ENCODE results near the gene GRHPR.
"Not testable (repeated sequence)": the region's sequence is repeated elsewhere in the genome, so short reads cannot be mapped to it uniquely, and the experiment has no call there.

The GRHPR gene

DNA sequence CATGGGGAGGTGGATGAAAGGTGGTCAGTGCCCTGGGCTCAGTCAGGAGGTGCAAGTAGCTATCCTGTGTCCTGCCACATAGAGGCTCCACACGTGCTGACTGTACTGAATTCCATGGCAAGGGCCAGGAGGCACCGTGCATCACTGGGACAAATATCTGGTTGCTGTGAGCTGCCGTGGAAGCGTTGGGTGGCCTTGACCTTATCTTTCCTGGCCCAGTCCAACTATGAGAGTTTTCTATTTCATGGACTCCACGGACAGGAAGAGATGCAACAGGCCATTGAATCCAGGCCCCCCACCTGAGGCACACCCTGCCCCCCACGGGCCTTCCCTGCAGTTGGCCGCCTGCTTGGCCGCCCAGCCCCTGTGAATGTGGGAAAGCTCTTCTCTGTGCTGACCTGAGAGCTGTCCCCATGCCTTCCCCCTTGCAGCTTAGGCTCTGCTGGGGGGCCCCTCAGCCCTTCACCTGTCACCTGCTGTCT lies 1.7 kb downstream of the GRHPR start:
- no peak for DNase-seq

DNA sequence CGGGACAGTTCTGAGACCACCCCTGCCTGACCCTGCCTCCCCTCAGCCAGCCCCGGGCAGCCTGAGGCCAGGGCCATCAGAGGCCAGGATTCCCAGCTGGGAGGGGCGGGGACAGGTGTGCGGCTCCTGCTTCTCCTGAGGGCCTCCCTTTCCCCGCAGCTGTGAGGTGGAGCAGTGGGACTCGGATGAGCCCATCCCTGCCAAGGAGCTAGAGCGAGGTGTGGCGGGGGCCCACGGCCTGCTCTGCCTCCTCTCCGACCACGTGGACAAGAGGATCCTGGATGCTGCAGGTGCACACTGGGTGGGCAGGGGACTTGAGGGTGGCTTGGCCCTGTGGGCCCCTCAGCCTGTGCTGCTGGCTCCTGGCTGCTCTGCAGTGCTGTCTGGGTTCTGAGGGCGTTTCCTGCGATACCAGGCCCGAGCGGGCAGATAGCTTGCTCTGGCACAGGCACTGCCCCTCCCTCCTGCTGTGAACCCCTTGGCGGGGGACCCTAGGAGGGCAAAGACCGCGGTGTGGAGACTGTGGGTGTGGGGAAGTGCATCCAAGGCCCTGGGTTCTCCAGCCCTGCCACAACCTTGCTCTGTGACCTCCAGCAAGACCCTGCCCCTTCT lies 2.3 kb downstream of the GRHPR start:
- DNase-seq, result no peak

DNA sequence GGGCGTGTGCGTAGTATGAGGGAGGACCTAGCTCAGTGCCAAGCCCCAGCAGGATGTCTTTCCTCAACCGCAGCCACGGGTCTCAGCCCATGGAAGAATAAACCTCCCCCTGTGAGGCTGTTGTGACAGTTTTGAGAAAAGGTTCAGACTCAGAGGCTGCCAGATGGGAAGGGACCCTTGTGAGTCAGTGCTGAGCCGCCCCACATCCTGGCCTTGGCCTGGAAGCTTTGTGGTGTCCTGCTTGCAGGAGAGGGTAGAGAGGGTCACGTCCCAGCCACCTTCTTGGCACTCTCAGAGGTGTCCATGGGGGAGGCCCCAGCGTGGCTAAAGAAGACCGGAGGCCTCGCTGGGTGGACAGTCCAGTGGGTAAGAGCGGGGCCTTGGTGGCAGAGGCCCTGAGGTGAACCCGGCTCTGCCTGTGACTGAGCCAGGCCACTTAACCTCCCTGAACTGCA lies 2.8 kb downstream of the GRHPR start:
- no peak for DNase-seq

DNA sequence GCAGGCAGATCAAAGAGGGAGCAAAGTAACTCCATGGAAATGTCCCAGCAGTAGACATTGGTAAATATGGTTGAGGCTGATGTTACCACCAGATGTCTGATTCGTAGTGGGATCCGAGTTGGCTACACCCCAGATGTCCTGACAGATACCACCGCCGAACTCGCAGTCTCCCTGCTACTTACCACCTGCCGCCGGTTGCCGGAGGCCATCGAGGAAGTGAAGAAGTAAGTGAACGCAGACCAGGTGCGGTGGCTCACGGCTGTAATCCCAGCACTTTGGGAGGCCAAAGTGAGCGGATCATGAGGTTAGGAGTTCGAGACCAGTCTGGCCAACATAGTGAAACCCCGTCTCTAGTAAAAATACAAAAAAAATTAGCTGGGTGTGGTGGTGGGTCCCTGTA lies 3.9 kb downstream of the GRHPR start:
- DNase-seq, result not testable (repeated sequence)

DNA sequence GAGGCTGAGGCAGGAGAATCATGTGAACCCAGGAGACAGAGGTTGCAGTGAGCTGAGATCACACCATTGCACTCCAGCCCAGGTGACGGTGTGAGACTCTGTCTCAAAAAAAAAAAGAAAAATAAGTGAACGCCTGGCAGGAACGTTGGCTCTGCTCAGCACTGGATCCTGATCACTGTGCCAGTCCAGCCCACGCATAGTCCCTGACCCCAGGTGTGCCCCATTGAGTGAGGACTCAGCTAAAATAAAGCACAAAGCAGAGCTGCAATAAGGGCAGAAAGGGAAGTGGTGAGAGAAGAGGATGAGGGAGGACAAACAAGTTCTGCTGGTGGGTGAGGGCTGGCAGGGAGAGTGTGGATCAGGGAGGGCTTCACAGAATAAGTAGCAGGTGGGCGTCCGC lies 4.3 kb downstream of the GRHPR start:
- DNase-seq, result no peak

DNA sequence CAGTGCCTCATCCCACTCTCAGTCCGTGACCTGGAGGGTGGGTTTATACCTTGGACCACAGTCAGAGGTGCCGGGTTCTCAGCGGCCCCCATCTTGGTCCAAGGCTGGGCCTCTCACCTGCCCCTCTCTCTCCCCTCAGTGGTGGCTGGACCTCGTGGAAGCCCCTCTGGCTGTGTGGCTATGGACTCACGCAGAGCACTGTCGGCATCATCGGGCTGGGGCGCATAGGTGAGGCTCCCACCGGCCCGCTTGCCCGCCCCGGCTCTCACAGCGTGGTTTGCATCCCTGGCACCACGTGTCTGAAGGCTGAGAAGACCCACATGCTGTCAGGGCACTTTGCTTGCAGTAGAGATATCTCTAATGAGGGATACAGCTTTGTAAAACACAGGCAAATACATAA lies 5.8 kb downstream of the GRHPR start:
- DNase-seq, result no peak

DNA sequence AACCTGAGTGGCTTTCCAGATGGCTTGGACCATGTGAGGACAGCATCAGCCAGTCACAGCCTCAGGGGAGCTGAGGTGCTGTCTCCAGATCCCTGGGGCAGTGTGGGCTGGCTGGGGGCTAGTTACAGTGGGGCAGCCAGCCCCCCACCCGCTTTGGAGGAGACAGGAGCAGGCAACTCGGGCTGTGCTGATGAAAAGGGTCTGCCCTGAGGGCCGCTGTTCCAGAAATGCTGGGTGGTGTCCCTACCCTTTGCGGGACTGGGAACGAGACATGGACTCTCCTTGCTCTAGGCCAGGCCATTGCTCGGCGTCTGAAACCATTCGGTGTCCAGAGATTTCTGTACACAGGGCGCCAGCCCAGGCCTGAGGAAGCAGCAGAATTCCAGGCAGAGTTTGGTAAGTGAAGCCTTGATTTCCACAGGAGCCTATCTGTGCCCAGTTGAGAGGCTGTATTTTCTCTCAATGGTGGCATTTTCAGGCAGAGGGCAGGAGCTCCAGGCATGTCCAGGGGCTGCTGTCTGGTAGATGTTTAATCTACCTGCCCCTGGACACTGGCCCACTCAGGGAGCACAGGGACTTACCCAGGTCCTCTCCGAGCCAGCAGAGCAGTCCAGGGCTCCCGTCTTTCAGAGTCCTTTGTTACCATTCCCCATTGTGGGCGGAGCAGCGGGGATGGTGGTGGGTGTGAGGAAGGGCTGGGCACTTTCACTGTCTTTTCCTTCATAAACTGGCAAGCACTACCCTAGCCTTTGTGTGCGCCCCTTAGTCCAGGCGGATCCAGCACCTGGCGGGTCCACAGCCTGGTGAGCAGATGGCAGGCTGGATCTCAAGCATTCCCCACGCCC lies 7.2 kb downstream of the GRHPR start:
- DNase-seq, result no peak

DNA sequence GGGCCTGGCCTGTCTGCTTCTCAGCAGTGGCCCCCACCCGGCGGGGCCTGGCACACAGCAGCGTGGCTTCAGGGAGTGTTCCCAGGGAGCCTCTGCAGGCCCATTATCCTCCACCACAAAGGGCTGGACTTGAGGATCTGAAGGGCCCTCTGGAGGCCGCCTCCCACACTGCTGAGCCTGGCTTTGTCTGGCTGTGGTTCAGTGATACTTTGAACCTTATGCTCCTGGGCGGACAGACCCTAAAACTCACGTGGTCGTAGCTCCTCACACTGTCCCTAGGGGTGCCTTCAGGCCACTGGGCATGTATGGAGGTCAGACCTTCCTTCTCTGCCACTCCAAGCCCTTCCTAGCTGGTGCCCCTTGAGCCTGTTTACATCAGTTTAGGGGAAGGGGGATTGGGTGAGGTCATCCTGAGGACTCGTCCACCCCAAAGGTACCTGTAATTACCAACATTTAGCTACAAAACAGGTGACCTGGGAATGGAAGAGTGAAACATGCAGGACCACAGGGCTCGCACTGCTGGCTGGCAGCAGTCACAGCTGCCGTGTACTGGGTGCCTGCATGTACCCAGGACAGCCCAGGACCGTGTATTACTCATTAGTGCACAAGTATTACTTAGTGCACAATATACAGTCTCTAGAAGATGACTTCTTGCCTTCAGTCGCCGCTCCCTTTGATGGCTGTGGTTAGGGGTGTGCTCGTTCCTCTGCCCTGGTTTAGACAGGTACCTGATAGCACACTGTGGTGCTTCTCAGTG lies 8.5 kb downstream of the GRHPR start:
- DNase-seq, result no peak

DNA sequence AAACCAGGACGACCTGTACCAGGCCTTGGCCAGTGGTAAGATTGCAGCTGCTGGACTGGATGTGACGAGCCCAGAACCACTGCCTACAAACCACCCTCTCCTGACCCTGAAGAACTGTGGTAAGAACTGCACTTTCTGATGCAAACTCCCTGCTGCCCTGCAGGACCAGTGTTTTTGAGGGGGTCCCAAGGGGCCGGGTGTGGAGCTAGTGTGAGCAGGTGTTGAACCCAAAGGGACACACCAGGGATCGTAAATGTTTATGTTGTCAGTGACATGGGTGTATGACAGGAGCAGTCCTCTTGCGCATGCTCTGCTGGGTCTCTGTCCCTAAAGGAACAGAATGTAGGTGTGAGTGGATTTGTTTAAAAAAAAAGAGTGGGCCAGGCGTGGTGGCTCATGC lies 9.5 kb downstream of the GRHPR start:
- DNase-seq, result no peak

DNA sequence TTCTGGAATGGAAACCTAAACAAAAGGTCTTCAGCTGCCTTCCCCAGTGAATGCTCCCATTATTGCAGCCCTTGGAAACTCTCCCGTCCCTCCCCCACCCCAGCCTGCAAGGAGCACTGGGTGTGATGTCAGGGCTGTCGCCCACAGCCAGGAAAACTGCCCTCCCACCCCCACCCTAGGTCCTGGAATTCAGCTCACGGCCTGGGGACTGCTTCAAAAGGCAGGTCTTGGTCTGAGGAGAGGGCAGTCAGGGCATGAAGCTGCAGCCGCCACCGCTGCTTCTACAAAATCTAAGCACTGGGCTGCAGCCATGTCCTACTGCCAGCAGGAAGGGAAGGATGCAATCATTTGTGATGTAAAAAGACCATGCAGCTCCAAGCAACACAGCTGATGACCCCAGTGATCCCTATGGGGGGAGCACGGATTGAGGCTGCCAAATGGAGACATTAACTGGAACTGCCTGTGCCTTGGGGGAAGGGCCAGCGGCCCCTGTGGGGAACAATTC lies 11.4 kb downstream of the GRHPR start:
- no peak for DNase-seq

DNA sequence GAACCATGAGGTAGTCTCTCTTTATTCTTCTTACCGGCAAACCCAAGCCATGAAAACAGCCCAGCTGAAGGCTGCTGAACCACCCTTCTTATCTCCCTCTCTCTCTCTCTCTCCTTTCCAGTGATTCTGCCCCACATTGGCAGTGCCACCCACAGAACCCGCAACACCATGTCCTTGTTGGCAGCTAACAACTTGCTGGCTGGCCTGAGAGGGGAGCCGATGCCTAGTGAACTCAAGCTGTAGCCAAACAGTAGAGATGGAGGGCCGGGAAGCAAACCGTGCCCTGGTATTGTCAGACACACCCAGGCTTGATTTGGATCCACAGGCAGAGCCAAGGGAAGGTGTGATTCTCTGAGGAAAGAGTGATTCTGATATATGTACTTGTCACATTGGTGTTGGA lies 14.0 kb downstream of the GRHPR start:
- DNase-seq, result no peak

DNA sequence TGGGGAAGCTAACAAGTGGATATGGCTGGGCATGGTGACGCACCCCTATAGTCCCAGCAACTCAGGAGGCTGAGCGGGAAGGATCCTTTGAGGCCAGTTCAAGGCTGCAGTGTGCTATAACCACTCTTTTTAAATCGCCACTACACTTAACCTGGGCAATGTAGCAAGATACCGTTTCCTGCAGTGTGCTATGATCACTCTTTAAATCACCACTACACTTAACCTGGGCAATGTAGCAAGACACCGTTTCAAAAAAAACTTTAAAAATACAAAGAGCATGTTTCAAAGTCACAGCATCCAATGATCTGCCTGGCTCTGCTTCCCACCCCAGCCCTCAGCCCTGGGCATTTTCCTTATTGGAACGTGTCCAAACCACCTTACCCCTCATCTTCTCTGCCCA lies 14.5 kb downstream of the GRHPR start:
- DNase-seq, result no peak

DNA sequence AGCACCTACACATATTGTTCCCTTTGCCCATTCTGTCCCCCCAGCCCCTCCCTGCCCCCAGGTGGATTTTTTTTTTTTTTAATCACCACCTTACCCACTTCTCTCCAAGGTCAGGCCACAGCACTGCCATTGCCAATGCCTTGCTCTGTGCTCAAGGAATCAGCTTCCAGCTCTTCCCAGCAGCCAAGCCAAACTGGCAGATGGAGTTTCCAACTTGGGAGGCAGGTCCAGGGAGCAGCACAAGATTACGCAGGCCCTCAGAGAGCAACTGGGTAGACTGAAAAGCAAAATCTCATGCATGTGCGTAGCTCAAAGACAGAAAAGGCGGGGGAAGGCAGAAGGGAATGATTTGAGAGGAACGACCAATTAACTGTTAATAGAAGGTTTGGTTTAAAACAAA lies 15.1 kb downstream of the GRHPR start:
- DNase-seq, result no peak

DNA sequence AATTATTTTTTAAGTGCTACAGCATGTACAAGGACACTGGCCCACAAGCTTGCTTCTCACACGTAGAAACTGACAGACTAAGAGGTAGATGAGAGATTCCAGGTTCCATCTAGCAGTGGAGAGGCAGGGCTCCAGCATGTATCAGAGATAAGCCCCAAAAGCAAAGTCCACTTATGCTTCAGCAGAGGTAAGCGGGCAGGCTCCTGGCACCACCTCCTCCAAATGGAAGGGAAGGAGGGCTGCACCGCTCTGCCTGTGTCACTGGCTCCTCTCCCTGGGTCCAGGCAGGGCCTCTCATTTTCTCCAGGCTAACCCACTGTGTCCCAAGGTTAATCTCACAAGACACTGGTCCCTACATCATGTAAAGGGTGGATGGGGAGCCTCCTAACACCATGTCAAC lies 15.9 kb downstream of the GRHPR start:
- no peak for DNase-seq

DNA sequence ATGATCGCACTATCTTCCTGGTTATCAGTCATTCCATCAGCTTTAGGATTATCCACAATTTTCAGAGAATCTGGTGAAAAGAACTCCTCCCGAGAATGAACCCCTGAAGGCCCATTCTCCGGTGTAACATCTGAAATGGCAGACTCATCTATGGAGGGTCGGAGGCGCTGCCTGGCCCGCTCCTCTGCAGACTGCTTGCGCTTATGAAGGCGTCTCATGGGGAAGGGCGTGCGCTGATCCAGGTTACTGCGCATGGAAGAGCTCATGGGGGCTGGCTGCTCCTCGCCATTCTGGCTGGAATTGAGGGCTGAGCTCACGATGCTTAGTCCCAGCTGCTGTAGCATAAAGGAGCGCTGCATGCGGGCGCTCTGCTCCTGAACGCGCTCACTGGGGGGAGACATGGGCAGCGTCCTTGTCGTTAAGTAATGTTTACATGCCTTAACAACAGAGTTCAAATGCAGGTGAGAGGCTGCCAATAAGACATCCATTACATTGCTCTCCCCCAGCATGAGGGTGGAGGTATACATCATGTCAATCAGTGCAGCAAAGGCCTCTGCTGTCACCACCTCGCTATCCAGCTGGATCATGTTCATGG lies 19.4 kb downstream of the GRHPR start:
- DNase-seq, result no peak

DNA sequence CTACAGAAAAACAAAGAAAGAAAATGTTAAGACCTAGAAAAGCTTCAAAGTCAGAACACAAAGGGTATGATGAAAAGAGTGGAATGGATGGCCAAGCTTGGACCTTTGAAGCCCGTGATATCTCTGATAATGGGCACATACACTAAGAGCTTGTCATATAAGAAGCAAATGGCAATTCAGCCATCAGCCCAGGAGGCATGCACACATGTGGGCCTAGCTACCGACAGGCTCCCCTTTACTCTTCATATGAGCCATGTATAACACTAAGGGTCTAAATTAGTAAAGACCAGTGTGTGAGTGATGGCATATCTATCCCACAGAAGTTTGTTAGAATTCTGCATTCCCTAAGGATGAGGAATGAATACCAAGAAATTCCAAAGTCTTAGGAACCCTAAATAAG lies 20.1 kb downstream of the GRHPR start:
- no peak for DNase-seq

DNA sequence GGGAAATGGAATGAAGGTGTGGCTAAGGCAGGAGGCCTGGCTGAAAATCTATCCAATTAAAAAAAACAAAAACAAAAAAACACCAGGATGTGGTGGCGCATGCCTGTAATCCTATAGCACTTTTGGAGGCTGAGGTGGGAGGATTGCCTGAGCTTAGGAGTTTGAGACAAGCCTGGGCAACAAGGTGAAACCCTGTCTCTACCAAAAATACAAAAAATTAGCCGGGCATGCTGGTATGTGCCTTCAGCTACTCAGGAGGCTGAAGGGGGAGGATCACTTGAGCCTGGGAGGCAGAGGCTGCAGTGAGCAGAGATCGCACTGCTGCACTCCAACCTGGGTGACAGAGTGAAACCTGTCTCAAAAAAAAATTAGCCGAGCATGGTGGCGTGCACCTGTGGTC lies 21.1 kb downstream of the GRHPR start:
- DNase-seq, result no peak

DNA sequence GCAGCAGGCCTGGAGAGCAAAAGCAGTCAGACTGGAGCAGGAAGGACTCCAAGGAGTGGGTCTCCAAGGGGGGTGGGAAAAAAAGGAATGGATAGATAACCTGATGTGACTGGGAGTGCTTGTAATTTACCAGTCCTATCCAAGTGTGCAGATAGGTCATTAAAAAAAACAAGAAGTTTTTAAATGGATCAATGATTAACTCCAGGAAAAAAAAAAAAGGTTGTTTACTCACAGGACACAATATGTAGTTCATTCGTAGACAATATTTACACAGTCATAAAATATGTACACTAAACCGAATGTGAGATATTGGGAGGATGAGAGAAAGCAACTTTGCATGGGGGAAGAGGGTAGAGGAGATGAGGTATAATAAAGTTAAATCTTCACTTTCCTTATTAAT lies 22.4 kb downstream of the GRHPR start:
- no peak for DNase-seq

DNA sequence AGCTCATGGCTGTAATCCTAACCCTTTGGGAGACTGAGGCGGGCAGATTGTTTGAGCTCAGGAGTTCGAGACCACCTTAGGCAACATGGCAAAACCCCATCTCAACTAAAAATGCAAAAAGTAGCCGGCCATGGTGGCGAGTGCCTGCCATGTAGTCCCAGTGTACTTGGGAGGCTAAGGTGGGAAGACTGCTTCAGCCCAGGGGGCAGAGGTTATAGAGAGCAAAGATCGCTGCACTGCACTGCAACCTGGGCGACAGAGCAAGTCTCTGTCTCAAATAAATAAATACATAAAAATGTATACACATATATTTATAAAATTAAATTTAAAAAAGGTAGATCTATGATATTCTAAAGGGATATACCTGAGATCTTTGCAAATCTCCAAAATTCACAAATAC lies 23.3 kb downstream of the GRHPR start:
- no peak for DNase-seq

DNA sequence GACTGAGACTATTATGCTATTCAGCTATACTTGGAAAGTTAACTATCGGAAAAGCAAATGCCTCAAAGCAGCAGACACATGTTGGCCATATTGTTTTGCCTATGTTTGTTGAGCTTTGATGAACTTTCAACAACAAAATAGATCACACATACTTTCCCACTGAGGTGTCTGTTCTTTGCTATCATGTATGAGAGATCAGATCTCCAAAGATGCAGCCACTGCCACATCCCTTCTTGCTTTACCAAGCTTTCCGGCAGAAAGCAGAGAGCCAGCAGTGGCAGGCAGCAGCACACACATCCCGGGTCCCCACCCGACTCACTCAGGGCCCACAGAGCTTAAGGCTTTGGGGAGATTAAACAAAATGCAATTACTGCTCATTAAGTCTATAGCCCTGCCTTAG lies 23.9 kb downstream of the GRHPR start:
- no peak for DNase-seq

DNA sequence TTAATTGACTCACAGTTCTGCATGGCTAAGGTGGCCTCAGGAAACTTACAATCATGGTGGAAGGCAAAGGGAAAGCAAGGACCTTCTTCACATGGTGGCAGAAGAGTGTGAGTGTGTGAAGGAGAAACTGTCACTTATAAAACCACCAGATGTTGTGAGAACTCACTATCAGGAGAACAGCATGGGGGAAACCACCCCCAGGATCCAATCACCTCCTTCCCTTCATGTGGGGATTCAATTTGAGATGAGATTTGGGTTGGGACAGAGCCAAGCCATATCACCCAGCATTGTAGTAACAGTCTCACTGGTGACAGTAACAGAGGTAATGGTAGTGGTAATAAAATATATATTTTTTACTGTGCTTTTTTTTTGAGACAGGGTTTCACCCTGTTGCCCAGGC lies 24.6 kb downstream of the GRHPR start:
- no peak for DNase-seq

DNA sequence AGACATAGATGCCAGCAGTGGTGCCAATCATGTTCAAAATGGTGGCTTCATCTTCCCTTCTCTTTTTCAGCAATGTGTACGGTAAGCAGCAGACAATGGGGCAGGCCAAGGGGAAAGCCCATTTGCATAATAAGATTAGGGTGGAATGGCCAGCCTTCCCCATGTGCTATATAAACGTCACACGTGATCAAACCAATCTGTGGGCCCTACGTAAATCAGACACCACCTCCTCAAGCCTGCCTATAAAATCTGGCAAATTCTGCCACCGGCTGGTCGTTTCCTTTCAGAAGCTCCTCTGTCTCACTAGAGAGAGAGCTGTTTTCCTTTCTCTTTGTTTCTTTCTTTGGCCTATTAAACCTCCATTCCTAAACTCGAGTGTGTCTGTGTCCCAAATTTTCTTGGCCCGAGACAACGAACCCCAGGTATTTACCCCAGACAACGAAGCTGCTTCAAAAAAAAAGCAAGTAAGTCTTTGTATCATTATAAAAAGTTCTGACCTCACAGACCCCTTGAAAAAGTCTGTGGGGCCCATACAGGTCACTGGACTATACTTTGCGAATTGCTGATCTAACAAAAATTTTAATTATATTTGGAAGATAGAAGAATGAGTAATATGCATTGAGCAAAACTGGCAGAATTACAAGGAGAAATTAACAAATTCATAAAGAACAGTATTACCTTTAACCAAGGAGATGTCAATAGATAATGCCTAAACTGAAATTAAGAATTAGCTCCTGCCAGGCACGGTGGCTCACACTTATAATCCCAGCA lies 27.6 kb downstream of the GRHPR start:
- no peak for DNase-seq
